H9 (cell line): ENCODE results near the gene TMEM208. TPM values are rescaled to one million over a fixed set of nuclear protein-coding genes. Genes with fewer than 3 reads are reported as not detected.

ENCODE experiments used
- DNase-seq: peaks from one replicate; pipeline ENCODE4 v3.0.0-alpha.2; 2017
- H2AFZ ChIP-seq: one replicate; pipeline ENCODE4 v1.6.1; 2013; ENCODE audit warnings: mild to moderate bottlenecking, low read length, control low read depth, moderate library complexity
- H2AK5ac ChIP-seq: 2 replicates; pipeline ENCODE4 v1.6.1; 2013; ENCODE audit warnings: low read length, control low read depth, mixed read lengths; ENCODE audit not compliant: insufficient read length
- H2BK120ac ChIP-seq: one replicate; pipeline ENCODE4 v1.6.1; 2013; ENCODE audit warnings: low read depth, mild to moderate bottlenecking, low read length, control low read depth, inconsistent platforms; ENCODE audit not compliant: poor library complexity, severe bottlenecking
- H2BK12ac ChIP-seq: 2 replicates; pipeline ENCODE4 v1.6.1; 2013; ENCODE audit warnings: low read length, control low read depth, mixed read lengths, low read depth; ENCODE audit not compliant: insufficient read length
- H2BK15ac ChIP-seq: 2 replicates; pipeline ENCODE4 v1.6.1; 2013; ENCODE audit warnings: low read depth, low read length, control low read depth
- H2BK20ac ChIP-seq: one replicate; pipeline ENCODE4 v1.6.1; 2013; ENCODE audit warnings: low read depth, mild to moderate bottlenecking, low read length, control low read depth, inconsistent platforms; ENCODE audit not compliant: poor library complexity, severe bottlenecking
- H2BK5ac ChIP-seq: 2 replicates; pipeline ENCODE4 v1.6.1; 2013; ENCODE audit warnings: low read length, control low read depth, mixed read lengths; ENCODE audit not compliant: insufficient read length
- H3K14ac ChIP-seq: 2 replicates; pipeline ENCODE4 v1.6.1; 2013; ENCODE audit warnings: low read length, control low read depth; ENCODE audit not compliant: insufficient read depth
- H3K18ac ChIP-seq: 2 replicates; pipeline ENCODE4 v1.6.1; 2013; ENCODE audit warnings: low read depth, mild to moderate bottlenecking, mixed read lengths, low read length, control low read depth; ENCODE audit not compliant: insufficient read length
- H3K23ac ChIP-seq: 2 replicates; pipeline ENCODE4 v1.6.1; 2013; ENCODE audit warnings: low read length, control low read depth, mixed read lengths, low read depth; ENCODE audit not compliant: insufficient read length
- H3K23me2 ChIP-seq: 2 replicates; pipeline ENCODE4 v1.6.1; 2013; ENCODE audit warnings: low read depth, mild to moderate bottlenecking, mixed read lengths, low read length, control low read depth; ENCODE audit not compliant: insufficient read length, poor library complexity, severe bottlenecking
- H3K27ac ChIP-seq: 2 replicates; pipeline ENCODE4 v1.5.1; 2013; ENCODE audit warnings: low read length, control low read depth, mixed read lengths, low read depth; ENCODE audit not compliant: insufficient read length
- H3K27me3 ChIP-seq: 2 replicates; pipeline ENCODE4 v1.6.1; 2013; ENCODE audit warnings: low read length, control low read depth, inconsistent platforms; ENCODE audit not compliant: insufficient read depth
- H3K4ac ChIP-seq: 2 replicates; pipeline ENCODE4 v1.6.1; 2013; ENCODE audit warnings: low read depth, mild to moderate bottlenecking, control low read depth, inconsistent platforms, low read length, moderate library complexity
- H3K4me1 ChIP-seq: 2 replicates; pipeline ENCODE4 v1.6.1; 2013; ENCODE audit warnings: low read length, control low read depth, inconsistent platforms; ENCODE audit not compliant: insufficient read depth
- H3K4me2 ChIP-seq: 2 replicates; pipeline ENCODE4 v1.6.1; 2013; ENCODE audit warnings: low read length, control low read depth, mixed read lengths; ENCODE audit not compliant: insufficient read length, insufficient read depth
- H3K56ac ChIP-seq: 2 replicates; pipeline ENCODE4 v1.6.1; 2013; ENCODE audit warnings: low read depth, mild to moderate bottlenecking, mixed read lengths, low read length, control low read depth; ENCODE audit not compliant: insufficient read length
- H3K79me1 ChIP-seq: 2 replicates; pipeline ENCODE4 v1.6.1; 2013; ENCODE audit warnings: low read depth, mild to moderate bottlenecking, moderate library complexity, low read length, control low read depth, inconsistent platforms; ENCODE audit not compliant: insufficient read depth, poor library complexity, severe bottlenecking
- H3K79me2 ChIP-seq: 2 replicates; pipeline ENCODE4 v1.6.1; 2013; ENCODE audit warnings: low read length, control low read depth, inconsistent platforms; ENCODE audit not compliant: insufficient read depth
- H3K9ac ChIP-seq: 2 replicates; pipeline ENCODE4 v1.6.1; 2013; ENCODE audit warnings: low read length, control low read depth, mixed read lengths; ENCODE audit not compliant: insufficient read length; ENCODE audit errors: extremely low read depth
- H3K9me3 ChIP-seq: one replicate; pipeline ENCODE4 v1.6.1; 2013; ENCODE audit warnings: low read depth, low read length, inconsistent platforms; ENCODE audit not compliant: control insufficient read depth
- H3T11ph ChIP-seq: one replicate; pipeline ENCODE4 v1.6.1; 2013; ENCODE audit warnings: mild to moderate bottlenecking, low read length, control low read depth, inconsistent platforms
- H4K20me1 ChIP-seq: one replicate; pipeline ENCODE4 v1.6.1; 2013; ENCODE audit not compliant: control insufficient read depth, insufficient read length, insufficient read depth
- H4K5ac ChIP-seq: 2 replicates; pipeline ENCODE4 v1.6.1; 2013; ENCODE audit warnings: low read depth, mild to moderate bottlenecking, mixed read lengths, low read length, control low read depth; ENCODE audit not compliant: insufficient read length
- H4K8ac ChIP-seq: replicated peaks from 2 replicates; pipeline ENCODE4 v1.6.1; 2013; ENCODE audit warnings: low read length, control low read depth, mixed read lengths, low read depth; ENCODE audit not compliant: insufficient read length
- H4K91ac ChIP-seq: 2 replicates; pipeline ENCODE4 v1.6.1; 2013; ENCODE audit warnings: low read depth, mild to moderate bottlenecking, moderate library complexity, mixed read lengths, low read length, control low read depth; ENCODE audit not compliant: insufficient read length
- H3K27ac Mint-ChIP-seq, 3 experiments: 2 replicates in 2 of 3; 3 replicates in 1 of 3; pipeline ENCODE4 v1.8.0; 2020 to 2021; ENCODE audit warnings: mixed read lengths in 3 of 3, mild to moderate bottlenecking in 1 of 3, moderate library complexity in 1 of 3
- H3K27me3 Mint-ChIP-seq: 2 replicates; pipeline ENCODE4 v1.8.0; 2021; ENCODE audit warnings: low read depth, mild to moderate bottlenecking, moderate library complexity, mixed read lengths
- H3K36me3 Mint-ChIP-seq, 3 experiments: 2 replicates in 2 of 3; 3 replicates in 1 of 3; pipeline ENCODE4 v1.8.0; 2020 to 2021; ENCODE audit warnings: low read depth in 3 of 3, mixed read lengths in 3 of 3; ENCODE audit not compliant: insufficient read depth in 1 of 3
- H3K4me1 Mint-ChIP-seq, 2 experiments: 2 replicates each; pipeline ENCODE4 v1.8.0; 2020; ENCODE audit warnings: mixed read lengths in 2 of 2
- H3K4me3 Mint-ChIP-seq, 2 experiments: 2 replicates in 1 of 2; 3 replicates in 1 of 2; pipeline ENCODE4 v1.8.0; 2020 to 2021; ENCODE audit warnings: mild to moderate bottlenecking in 2 of 2, mixed read lengths in 2 of 2, moderate library complexity in 1 of 2
- H3K9me3 Mint-ChIP-seq, 2 experiments: 2 replicates in 1 of 2; 3 replicates in 1 of 2; pipeline ENCODE4 v1.8.0; 2020; ENCODE audit warnings: mild to moderate bottlenecking in 2 of 2, mixed read lengths in 2 of 2, moderate library complexity in 1 of 2
- CTCF ChIP-seq: fragments of 200-600 bp; sonication (generic); conservative IDR thresholded peaks from 3 replicates; pipeline ENCODE4 v1.8.0; 2021; ENCODE audit warnings: antibody characterized with exemption, mild to moderate bottlenecking
- WGBS: extraction: QIAGEN DNeasy Blood & Tissue Kit; methylation state at CpG from one replicate; pipeline ENCODE4 v1.1.7; 2013; ENCODE audit warnings: missing lambda C conversion rate, low lambda C conversion rate, mixed read lengths; ENCODE audit not compliant: insufficient read length; ENCODE audit errors: extremely low coverage; 5-methylcytosine and 5-hydroxymethylcytosine counted together
- total RNA-seq: library from RNA; stranded (reverse); gene quantifications from 2 replicates; pipeline ENCODE4 v1.2.1, GENCODE V29; 2021

The TMEM208 gene
- total RNA-seq, 1 experiment from 2014 or later = 42.6 TPM

DNA sequence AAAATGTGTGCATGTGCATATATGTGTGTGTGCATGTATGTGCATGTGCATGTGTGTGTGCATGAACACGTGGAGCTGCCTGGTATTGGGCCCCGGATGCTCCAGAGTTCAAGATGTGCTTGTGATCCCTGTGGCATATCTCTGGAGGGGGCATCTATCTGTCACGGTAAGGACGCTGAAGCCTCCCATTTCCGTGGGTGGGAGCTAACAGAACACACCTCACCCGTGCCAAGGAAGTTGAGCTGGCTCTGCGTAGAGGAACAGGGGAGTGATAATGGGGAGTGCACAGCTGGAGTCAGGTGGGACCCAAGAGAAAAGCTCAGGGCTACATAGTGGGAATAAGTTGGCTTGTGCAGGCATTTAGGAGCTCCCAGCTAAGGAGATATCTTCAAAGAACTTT lies 15.3 kb upstream of the TMEM208 start:
- Histone ChIP-seq H3K9ac (no peak overlapping the region), H3K23ac (no peak overlapping the region), H3K79me2 (no peaks in the 10 kb centered on the region), H3K27me3 (no peaks in the 10 kb centered on the region; the same call in 1 of the 2 replicates), H4K91ac (no peak overlapping the region), H3K56ac (no peak overlapping the region), H2BK12ac (no peak overlapping the region), H2BK20ac (no peak overlapping the region), H2AK5ac (no peak overlapping the region), H3K27ac (no peak overlapping the region), H3K23me2 (no peaks in the 10 kb centered on the region), H3K4ac (no peak overlapping the region), H4K20me1 (no peaks in the 10 kb centered on the region), H3K14ac (no peak overlapping the region), H3K18ac (no peak overlapping the region), H2BK120ac (no peak overlapping the region), H4K5ac (no peak overlapping the region), H2BK5ac (no peak overlapping the region), H3K79me1 (no peaks in the 10 kb centered on the region), H3K9me3 (no peaks in the 10 kb centered on the region), H2BK15ac (no peak overlapping the region), H2AFZ (no peak overlapping the region), H3T11ph (no peak overlapping the region), H3K4me1 (no peaks in the 10 kb centered on the region), H3K4me2 (no peak overlapping the region), H4K8ac (no peak overlapping the region)
- no peak overlapping the region for H3K4me3 Mint-ChIP-seq
- no peak for TF ChIP-seq CTCF
- DNase-seq = no peak
- no peaks in the 10 kb centered on the region for H3K36me3 Mint-ChIP-seq
- H3K9me3 Mint-ChIP-seq = no peaks in the 10 kb centered on the region
- H3K27ac Mint-ChIP-seq = no peak overlapping the region
- no CpG with 5 or more reads among the region's 7 CpGs for WGBS
- peaks cover 6 to 7% of the 10 kb centered on the region in 2 experiments; a peak in 3 of 4 replicates for H3K4me1 Mint-ChIP-seq
- peaks cover 40% of the 10 kb centered on the region for H3K27me3 Mint-ChIP-seq
